ENCODE measurements around the gene ETV5. TPM values are rescaled to one million over a fixed set of nuclear protein-coding genes. Genes with fewer than 3 reads are reported as not detected.

ETV5 gene
- total and polyA plus RNA-seq, 2 donors (not counting 3 experiments of a cell fraction or from before 2014, with no cell fraction given): 8.8 to 40.9 TPM

GRCh38 chr3:186084264-186084663 lies 24.6 kb downstream of the ETV5 start:
- CTCF ChIA-PET: interaction anchor here (0.6 to 1.0 kb wide), 3 partner anchors 24 to 37 kb away, joined by 3 read pairs; no protein-coding TSS in a partner anchor
- no peaks in the 10 kb centered on the region for H3K27me3 ChIP-seq (ENCODE audit: control insufficient read depth in 2 of 2, insufficient read depth in 2 of 2, low read length in 2 of 2)
- POLR2A ChIA-PET: no interaction called here

More at GRCh38 chr3:186084264-186084663, 24.6 kb downstream of the ETV5 start:
- dilution Hi-C loops (cut with MboI; ENCODE audit: extremely low pct_ligation_motif_present, low sequenced_read_pairs): no loop called here
- Histone ChIP-seq H3K27ac (ENCODE audit: insufficient read depth, low read depth, low read length) (no peak overlapping the region), H3K4me3 (replicated peaks in 1 of 3; ENCODE audit: insufficient read depth in 1 of 3, low read depth in 1 of 3, low read length in 3 of 3) (no peak overlapping the region), H3K4me2 (ENCODE audit: insufficient read depth, low read length) (no peak overlapping the region), H3K4me1 (ENCODE audit: control insufficient read depth, extremely low read depth, insufficient read depth, low read length) (no peaks in the 10 kb centered on the region), H4K20me1 (replicated peaks; ENCODE audit: control insufficient read depth, extremely low read depth, insufficient read depth, low read length) (no peaks in the 10 kb centered on the region), H2AFZ (ENCODE audit: low read depth, low read length) (no peak overlapping the region), H3K9ac (replicated peaks; ENCODE audit: extremely low read depth, insufficient read depth, low read length) (no peak overlapping the region), H3K9me3 (replicated peaks; ENCODE audit: control insufficient read depth, insufficient read depth, low read length) (no peaks in the 10 kb centered on the region), H3K79me2 (ENCODE audit: control insufficient read depth, insufficient read depth, low read length) (peaks cover 2% of the 10 kb centered on the region), H3K36me3 (ENCODE audit: control insufficient read depth in 2 of 2, extremely low read depth in 1 of 2, insufficient read depth in 2 of 2, low read length in 2 of 2) (peaks cover 2 to 4% of the 10 kb centered on the region in 2 experiments), H3K9me1 (replicated peaks; ENCODE audit: control insufficient read depth, extremely low read depth, insufficient read depth, low read length) (no peaks in the 10 kb centered on the region)
- FAIRE-seq: no peak
- no peak for DNase-seq (ENCODE audit: low read depth, low spot score)
- intact Hi-C loops (cut with micrococcal nuclease): no loop called here
- BruUV-seq (replicated peaks): no TSS peak
- no peak for TF ChIP-seq CTCF (IDR thresholded peaks at IDR 0.05; ENCODE audit: extremely low read depth in 1 of 2, insufficient read depth in 1 of 2, low read depth in 1 of 2, low read length in 2 of 2)
- TF ChIP-seq POLR2A (IDR thresholded peaks at IDR 0.05; ENCODE audit: low read depth, low read length): no peak
- TF ChIP-seq MYC (IDR thresholded peaks at IDR 0.05; ENCODE audit: low read depth, low read length): no peak
- no peak for TF ChIP-seq EZH2 (IDR thresholded peaks at IDR 0.05; ENCODE audit: borderline replicate concordance, low read depth, low read length, severe bottlenecking)
- no peak for TF ChIP-seq JUN (IDR thresholded peaks at IDR 0.05; ENCODE audit: borderline replicate concordance, insufficient read depth, insufficient read length, low read depth)
- TF ChIP-seq MAX (IDR thresholded peaks at IDR 0.05; ENCODE audit: insufficient read depth, insufficient read length): no peak
- TF ChIP-seq GATA2 (IDR thresholded peaks at IDR 0.05; ENCODE audit: insufficient read depth, insufficient read length, low read depth, low read length): no peak
- TF ChIP-seq FOS (IDR thresholded peaks at IDR 0.05; ENCODE audit: borderline replicate concordance, insufficient read depth, low read length): no peak
- no peak for TF ChIP-seq POLR2AphosphoS5 (IDR thresholded peaks at IDR 0.05; ENCODE audit: insufficient read depth, low read depth, low read length)
